HG03175 (cell line): ENCODE measurements around the gene TRPM4.
"Not testable (repeated sequence)": the region's sequence is repeated elsewhere in the genome, so short reads cannot be mapped to it uniquely, and the experiment has no call there.

Experiments used
- ATAC-seq: cut with Tn5 transposase; IDR thresholded peaks from one replicate; pipeline ENCODE4 v1.9.1; 2021; ENCODE audit warnings: mild to moderate bottlenecking, moderate library complexity; ENCODE audit not compliant: unreplicated experiment

Gene TRPM4

GRCh38 chr19:49126575-49126974, 31.0 kb upstream of the TRPM4 start:
- no peak for ATAC-seq

- not testable (repeated sequence) for ATAC-seq
These were observed 30.4 kb upstream of the TRPM4 start for GRCh38 chr19:49127225-49127624.

GRCh38 chr19:49127674-49128544, 29.7 kb upstream of the TRPM4 start:
- peak; percentile 81 for ATAC-seq

GRCh38 chr19:49128545-49129237, 28.9 kb upstream of the TRPM4 start:
- ATAC-seq, result no peak

- no peak for ATAC-seq
These were observed 28.4 kb upstream of the TRPM4 start for GRCh38 chr19:49129238-49129583.

GRCh38 chr19:49130325-49130724, 27.3 kb upstream of the TRPM4 start:
- no peak for ATAC-seq

- no peak for ATAC-seq
These were observed 24.5 kb upstream of the TRPM4 start for GRCh38 chr19:49132974-49133609.

GRCh38 chr19:49133621-49134454, 23.8 kb upstream of the TRPM4 start:
- no peak for ATAC-seq

- ATAC-seq, result no peak
These were observed 21.9 kb upstream of the TRPM4 start for GRCh38 chr19:49135686-49136085.

GRCh38 chr19:49136771-49137171, 20.8 kb upstream of the TRPM4 start:
- no peak for ATAC-seq

GRCh38 chr19:49140951-49141350, 16.6 kb upstream of the TRPM4 start:
- ATAC-seq, result no peak

GRCh38 chr19:49141352-49141751, 16.2 kb upstream of the TRPM4 start:
- no peak for ATAC-seq

GRCh38 chr19:49142866-49143335, 14.7 kb upstream of the TRPM4 start:
- ATAC-seq, result no peak

GRCh38 chr19:49145573-49146407, 11.8 kb upstream of the TRPM4 start:
- ATAC-seq, result no peak

GRCh38 chr19:49146408-49146770, 11.2 kb upstream of the TRPM4 start:
- not testable (repeated sequence) for ATAC-seq

GRCh38 chr19:49148044-49148682, 9.4 kb upstream of the TRPM4 start:
- no peak for ATAC-seq

GRCh38 chr19:49148784-49149651, 8.6 kb upstream of the TRPM4 start:
- no peak for ATAC-seq

GRCh38 chr19:49149652-49150105, 7.9 kb upstream of the TRPM4 start:
- no peak for ATAC-seq
